ENCODE data around the gene ADGRV1. TPM values are rescaled to one million over a fixed set of nuclear protein-coding genes. Genes with fewer than 3 reads are reported as not detected.
"Not testable (repeated sequence)": the region's sequence is repeated elsewhere in the genome, so short reads cannot be mapped to it uniquely, and the experiment has no call there.

Gene ADGRV1
- total RNA-seq, 4 donors from 2014 or later = 0.39 to 1.9 (median 1.00) TPM

GRCh38 chr5:90967851-90968250 is 409.3 kb downstream of the ADGRV1 start:
- Histone ChIP-seq H3K36me3 (peaks cover 0 to 4% (median 0%) of the 10 kb centered on the region in 3 donors), H3K27ac (no peak overlapping the region), H3K9me3 (peaks cover 0 to 6% (median 0%) of the 10 kb centered on the region in 4 donors), H3K27me3 (no peaks in the 10 kb centered on the region), H3K4me3 (no peak overlapping the region), H3K4me1 (no peaks in the 10 kb centered on the region)
- DNase-seq (ENCODE audit: low spot score in 2 of 2) = no peak
- TF ChIP-seq CTCF (IDR thresholded peaks at IDR 0.05) (no peak), POLR2A (IDR thresholded peaks at IDR 0.05) (no peak), EP300 (IDR thresholded peaks at IDR 0.05) (no peak)
- 66 to 70% methylated on average over 4 of the region's 4 CpGs for WGBS, 2 donors

GRCh38 chr5:90968319-90968718 is 409.7 kb downstream of the ADGRV1 start:
- Histone ChIP-seq H3K27me3 (no peaks in the 10 kb centered on the region), H3K27ac (no peak overlapping the region), H3K9me3 (peaks cover 0 to 6% (median 0%) of the 10 kb centered on the region in 4 donors), H3K36me3 (peaks cover 0 to 4% (median 0%) of the 10 kb centered on the region in 3 donors), H3K4me3 (no peak overlapping the region), H3K4me1 (no peaks in the 10 kb centered on the region)
- DNase-seq (ENCODE audit: low spot score in 2 of 2) = no peak
- TF ChIP-seq EP300 (IDR thresholded peaks at IDR 0.05) = no peak
- TF ChIP-seq CTCF (IDR thresholded peaks at IDR 0.05) = no peak
- TF ChIP-seq POLR2A (IDR thresholded peaks at IDR 0.05) = no peak

DNA sequence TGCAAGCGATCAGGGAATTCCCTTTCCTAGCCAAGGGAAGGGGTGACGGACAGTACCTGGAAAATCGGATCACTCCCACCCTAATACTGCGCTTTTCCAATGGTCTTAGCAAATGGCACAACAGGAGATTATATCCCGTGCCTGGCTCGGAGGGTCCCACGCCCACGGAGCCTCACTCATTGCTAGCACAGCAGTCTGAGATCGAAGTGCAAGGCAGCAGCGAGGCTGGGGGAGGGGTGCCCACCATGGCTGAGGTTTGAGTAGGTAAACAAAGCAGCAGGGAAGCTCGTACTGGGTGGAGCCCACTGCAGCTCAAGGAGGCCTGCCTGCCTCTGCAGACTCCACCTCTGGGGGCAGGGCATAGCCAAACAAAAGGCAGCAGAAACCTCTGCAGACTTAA is 411.3 kb downstream of the ADGRV1 start:
- 80 to 89% methylated on average over 10 to 11 of the region's 11 CpGs for WGBS, 2 donors
- H3K9me3 ChIP-seq; H3K27me3 ChIP-seq; DNase-seq (ENCODE audit: low spot score in 2 of 2); H3K27ac ChIP-seq; H3K4me3 ChIP-seq; H3K4me1 ChIP-seq; H3K36me3 ChIP-seq: not testable (repeated sequence)

GRCh38 chr5:90981177-90981576 is 422.6 kb downstream of the ADGRV1 start:
- Histone ChIP-seq H3K4me3 (no peak overlapping the region), H3K36me3 (no peaks in the 10 kb centered on the region), H3K27me3 (no peaks in the 10 kb centered on the region), H3K4me1 (no peaks in the 10 kb centered on the region), H3K27ac (no peak overlapping the region), H3K9me3 (no peaks in the 10 kb centered on the region)
- DNase-seq (ENCODE audit: low spot score in 2 of 2) = no peak
- WGBS, 2 donors = 83 to 91% methylated on average over 5 of the region's 5 CpGs
- TF ChIP-seq CTCF (IDR thresholded peaks at IDR 0.05) = no peak
- TF ChIP-seq POLR2A (IDR thresholded peaks at IDR 0.05) = no peak
- TF ChIP-seq EP300 (IDR thresholded peaks at IDR 0.05) = no peak

DNA sequence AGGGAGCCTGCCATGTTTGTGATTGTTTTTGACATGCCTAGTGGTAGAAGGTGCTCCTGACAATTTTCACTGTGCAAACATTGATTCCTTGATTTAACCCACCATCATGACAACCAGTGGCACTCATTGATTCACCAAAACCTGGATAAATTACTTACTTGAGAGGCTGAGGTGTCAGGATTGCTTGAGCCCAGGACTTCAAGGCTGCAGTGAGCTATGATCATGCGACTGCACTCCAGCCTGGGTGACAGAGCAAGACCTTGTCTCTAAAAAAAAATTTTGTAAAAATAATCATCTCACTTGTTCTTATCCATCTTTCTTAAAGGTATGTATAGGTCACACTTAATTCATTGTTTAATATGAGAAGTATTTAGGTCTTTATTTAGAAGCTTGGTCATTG is 423.2 kb downstream of the ADGRV1 start:
- TF ChIP-seq CTCF (IDR thresholded peaks at IDR 0.05) = no peak
- TF ChIP-seq EP300 (IDR thresholded peaks at IDR 0.05) = no peak
- TF ChIP-seq POLR2A (IDR thresholded peaks at IDR 0.05) = no peak
- 0 to 50% methylated on average over 1 of the region's 1 CpG for WGBS, 2 donors
- Histone ChIP-seq H3K36me3 (no peaks in the 10 kb centered on the region), H3K9me3 (no peaks in the 10 kb centered on the region), H3K4me3 (no peak overlapping the region), H3K27me3 (no peaks in the 10 kb centered on the region), H3K4me1 (no peaks in the 10 kb centered on the region), H3K27ac (no peak overlapping the region)
- no peak for DNase-seq (ENCODE audit: low spot score in 2 of 2)

DNA sequence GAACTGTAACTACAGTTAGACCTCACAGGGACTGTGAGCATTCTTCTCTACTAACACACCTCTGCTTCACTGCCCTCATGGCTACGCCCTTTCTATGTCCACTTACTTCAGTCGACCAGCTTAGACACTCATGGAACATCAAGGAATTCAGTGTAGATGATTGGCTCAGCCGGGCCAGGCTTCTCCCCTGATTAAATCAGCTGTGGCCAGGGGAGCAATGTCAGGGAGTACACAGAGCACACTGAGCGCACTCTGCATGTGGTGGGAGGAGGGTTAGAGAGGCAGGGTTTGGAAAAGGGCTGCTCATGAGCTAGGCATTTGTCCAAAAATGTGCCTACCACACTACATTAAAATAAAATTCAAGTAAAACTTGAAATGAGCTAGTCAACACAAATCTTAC is 424.0 kb downstream of the ADGRV1 start:
- no peak for DNase-seq (ENCODE audit: low spot score in 2 of 2)
- Histone ChIP-seq H3K4me3 (no peak overlapping the region), H3K4me1 (no peaks in the 10 kb centered on the region), H3K27me3 (no peaks in the 10 kb centered on the region), H3K9me3 (no peaks in the 10 kb centered on the region), H3K27ac (no peak overlapping the region), H3K36me3 (no peaks in the 10 kb centered on the region)
- TF ChIP-seq EP300 (IDR thresholded peaks at IDR 0.05) (no peak), POLR2A (IDR thresholded peaks at IDR 0.05) (no peak), CTCF (IDR thresholded peaks at IDR 0.05) (no peak)
- 64 to 67% methylated on average over 4 of the region's 4 CpGs for WGBS, 2 donors

All from tibial nerve (tissue), 4 donors.